Metanephros (tissue), 2 donors: ENCODE data around the gene GPRC5B. TPM values are rescaled to one million over a fixed set of nuclear protein-coding genes. Genes with fewer than 3 reads are reported as not detected.

Experiments used
- small RNA-seq: library from RNA; depleted of rRNA; stranded (forward); fragments of <200 nt; gene quantifications from one replicate; pipeline ENCODE3, GENCODE V24; 2014; ENCODE audit warnings: low replicate concordance
- total RNA-seq: library from RNA; depleted of rRNA; stranded (reverse); fragments of >200 nt; gene quantifications from one replicate; pipeline ENCODE4 v1.2.3, GENCODE V29; 2014

The GPRC5B gene
- 109 TPM for total RNA-seq

GRCh38 chr16:19884611-19885450 lies at the start of gene GPRC5B:
TSS of gene GPRC5B (minus strand) at chr16:19884848. CDS start at chr16:19872845, 12,003 bp downstream.

Small RNA genes within 50 kb of the gene (small RNA-seq; reads per million reads assigned to genes)
- not detected for gene LARP7P2

Other genes starting within 250 kb of the GPRC5B start
- 11.4 TPM for gene KNOP1, start 166.6 kb downstream of the GPRC5B start, total RNA-seq
- gene IQCK, start 166.6 kb downstream of the GPRC5B start, total RNA-seq, result 34.2 TPM
- not detected for gene GPR139, start 189.0 kb upstream of the GPRC5B start, total RNA-seq